Muscle of leg (tissue), 11 donors: ENCODE measurements around the gene RUSC1. TPM values are rescaled to one million over a fixed set of nuclear protein-coding genes. Genes with fewer than 3 reads are reported as not detected.

Experiments used
- DNase-seq: peaks from one replicate; pipeline ENCODE4 v3.0.0; 2013
- H3K27ac ChIP-seq: one replicate; pipeline ENCODE4 v1.5.1; 2013; ENCODE audit warnings: mild to moderate bottlenecking, low read length, control low read depth
- H3K27me3 ChIP-seq: one replicate; pipeline ENCODE4 v1.6.1; 2013; ENCODE audit warnings: low read length; ENCODE audit not compliant: control insufficient read depth, insufficient read depth
- H3K36me3 ChIP-seq: one replicate; pipeline ENCODE4 v1.6.1; 2013; ENCODE audit warnings: low read length; ENCODE audit not compliant: control insufficient read depth, insufficient read depth
- H3K4me1 ChIP-seq: one replicate; pipeline ENCODE4 v1.6.1; 2013; ENCODE audit warnings: low read length; ENCODE audit not compliant: control insufficient read depth, insufficient read depth
- H3K4me3 ChIP-seq: one replicate; pipeline ENCODE4 v1.5.1; 2013; ENCODE audit warnings: low read length, control low read depth
- H3K9me3 ChIP-seq: replicated peaks from 2 replicates; pipeline ENCODE4 v1.6.1; 2013; ENCODE audit warnings: low read depth, low read length; ENCODE audit not compliant: control insufficient read depth
- WGBS: methylation state at CpG from one replicate; pipeline ENCODE4 v1.1.5; 2013; ENCODE audit warnings: missing lambda C conversion rate; ENCODE audit not compliant: insufficient coverage; 5-methylcytosine and 5-hydroxymethylcytosine counted together
- polyA plus RNA-seq, 8 donors: library from polyadenylated mRNA; unstranded; fragments of 120-200 nt; gene quantifications; one replicate each; pipeline versions ENCODE4 v1.2.1 to v1.2.3, GENCODE V29; 2013; ENCODE audit warnings: inconsistent platforms in 1 of 8, low replicate concordance in 1 of 8; ENCODE audit not compliant: insufficient read length in 8 of 8, insufficient read depth in 1 of 8
- total RNA-seq: library from RNA; stranded (reverse); fragments of 120-200 nt; gene quantifications from one replicate; pipeline ENCODE4 v1.2.4, GENCODE V29; 2013

RUSC1 gene
- total and polyA plus RNA-seq, 9 donors, result 12.1 to 33.4 (median 26.3) TPM

- no peak overlapping the region for H3K4me3 ChIP-seq
- 88% methylated on average over 5 of the region's 7 CpGs for WGBS
- peaks cover 52% of the 10 kb centered on the region for H3K27me3 ChIP-seq
- no peak overlapping the region for H3K27ac ChIP-seq
- H3K9me3 ChIP-seq, result no peaks in the 10 kb centered on the region
- no peaks in the 10 kb centered on the region for H3K36me3 ChIP-seq
- no peak for DNase-seq
- peaks cover 11% of the 10 kb centered on the region for H3K4me1 ChIP-seq
Observed at GRCh38 chr1:155295942-155296267, 24.8 kb upstream of the RUSC1 start.

- H3K27me3 ChIP-seq, result peaks cover 52% of the 10 kb centered on the region
- H3K9me3 ChIP-seq, result no peaks in the 10 kb centered on the region
- H3K27ac ChIP-seq, result no peak overlapping the region
- DNase-seq, result no peak
- peaks cover 11% of the 10 kb centered on the region for H3K4me1 ChIP-seq
- H3K4me3 ChIP-seq, result no peak overlapping the region
- WGBS, result 80% methylated on average over 3 of the region's 3 CpGs
- H3K36me3 ChIP-seq, result no peaks in the 10 kb centered on the region
Observed at GRCh38 chr1:155296661-155297060, 24.0 kb upstream of the RUSC1 start.

GRCh38 chr1:155297384-155297783, 23.3 kb upstream of the RUSC1 start:
- no peak overlapping the region for H3K27ac ChIP-seq
- H3K4me1 ChIP-seq, result peaks cover 11% of the 10 kb centered on the region
- no peak overlapping the region for H3K4me3 ChIP-seq
- H3K27me3 ChIP-seq, result peaks cover 49% of the 10 kb centered on the region
- no peak for DNase-seq
- no peaks in the 10 kb centered on the region for H3K9me3 ChIP-seq
- WGBS, result 43% methylated on average over 6 of the region's 7 CpGs
- no peaks in the 10 kb centered on the region for H3K36me3 ChIP-seq

- H3K4me1 ChIP-seq, result peaks cover 11% of the 10 kb centered on the region
- no peak overlapping the region for H3K27ac ChIP-seq
- H3K27me3 ChIP-seq, result peaks cover 25% of the 10 kb centered on the region
- WGBS, result 93% methylated on average over 4 of the region's 8 CpGs
- no peaks in the 10 kb centered on the region for H3K9me3 ChIP-seq
- H3K36me3 ChIP-seq, result no peaks in the 10 kb centered on the region
- H3K4me3 ChIP-seq, result no peak overlapping the region
- DNase-seq, result no peak
Observed at GRCh38 chr1:155300024-155300423, 20.7 kb upstream of the RUSC1 start.

GRCh38 chr1:155300553-155301329, 20.0 kb upstream of the RUSC1 start:
- WGBS, result 81% methylated on average over 7 of the region's 9 CpGs

GRCh38 chr1:155301342-155301841, 19.3 kb upstream of the RUSC1 start, which contains the start of gene PKLR:
Gene PKLR (minus strand): TSS chr1:155301438. CDS start chr1:155301395, 43 bp downstream.
- H3K4me3 ChIP-seq, result no peak within 1 kb of the TSS
- no peaks in the 10 kb centered on the region for H3K9me3 ChIP-seq
- WGBS, result 78% methylated on average over 3 of the region's 5 CpGs
- H3K27ac ChIP-seq, result no peak within 1 kb of the TSS
- DNase-seq, result no peak
- H3K36me3 ChIP-seq, result no peaks in the 10 kb centered on the region
- H3K4me1 ChIP-seq, result peaks cover 12% of the 10 kb centered on the region
- peaks cover 11% of the 10 kb centered on the region for H3K27me3 ChIP-seq

More at GRCh38 chr1:155300553-155301329, 20.0 kb upstream of the RUSC1 start:
- no peaks in the 10 kb centered on the region for H3K36me3 ChIP-seq
- peaks cover 7% of the 10 kb centered on the region for H3K4me1 ChIP-seq
- DNase-seq, result no peak
- H3K9me3 ChIP-seq, result no peaks in the 10 kb centered on the region
- H3K27ac ChIP-seq, result no peak overlapping the region
- peaks cover 18% of the 10 kb centered on the region for H3K27me3 ChIP-seq
- no peak overlapping the region for H3K4me3 ChIP-seq

- Histone ChIP-seq H3K27me3 (no peaks in the 10 kb centered on the region), H3K36me3 (no peaks in the 10 kb centered on the region), H3K9me3 (no peaks in the 10 kb centered on the region), H3K27ac (no peak overlapping the region), H3K4me3 (no peak overlapping the region), H3K4me1 (peaks cover 21% of the 10 kb centered on the region)
- DNase-seq, result no peak
- WGBS, result 82% methylated on average over 8 of the region's 11 CpGs
Observed at GRCh38 chr1:155304558-155305063, 16.1 kb upstream of the RUSC1 start.

GRCh38 chr1:155305881-155306391, 14.8 kb upstream of the RUSC1 start:
- Histone ChIP-seq H3K4me3 (no peak overlapping the region), H3K36me3 (peaks cover 5% of the 10 kb centered on the region), H3K27me3 (no peaks in the 10 kb centered on the region), H3K4me1 (peaks cover 27% of the 10 kb centered on the region), H3K9me3 (no peaks in the 10 kb centered on the region), H3K27ac (no peak overlapping the region)
- 54% methylated on average over 5 of the region's 7 CpGs for WGBS
- DNase-seq, result no peak

GRCh38 chr1:155307247-155307740, 13.4 kb upstream of the RUSC1 start:
- DNase-seq, result peak; percentile 68
- no peaks in the 10 kb centered on the region for H3K9me3 ChIP-seq
- H3K4me3 ChIP-seq, result no peak overlapping the region
- no peaks in the 10 kb centered on the region for H3K27me3 ChIP-seq
- peaks cover 14% of the 10 kb centered on the region for H3K36me3 ChIP-seq
- H3K27ac ChIP-seq, result peak overlapping the region; percentile 97
- H3K4me1 ChIP-seq, result peaks cover 29% of the 10 kb centered on the region
- WGBS, result 74% methylated on average over 2 of the region's 6 CpGs
